ENCODE results near the gene WSCD2.

Gene WSCD2

DNA sequence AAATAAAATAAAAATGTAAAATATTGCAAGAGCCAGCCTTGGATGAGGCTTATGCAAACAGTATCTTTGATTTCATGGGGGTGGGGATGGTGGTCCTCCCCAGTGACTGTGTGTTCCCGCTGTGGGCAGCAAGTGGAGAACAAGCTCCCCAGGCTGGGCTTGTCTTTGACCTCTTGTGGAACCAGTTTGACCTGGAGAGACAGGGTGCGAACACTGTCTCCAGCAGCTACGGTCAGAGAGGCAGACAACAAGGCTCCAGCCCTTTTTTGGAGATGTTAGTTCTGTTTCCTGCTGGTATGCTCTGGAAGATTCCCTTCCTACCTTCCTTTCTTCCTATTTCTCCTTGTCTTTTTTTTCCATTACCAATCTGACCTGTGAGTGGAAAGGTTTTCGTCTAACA, 21.8 kb upstream of the WSCD2 start:
- no peak for DNase-seq (ENCODE audit: low read depth in 3 of 3)

DNA sequence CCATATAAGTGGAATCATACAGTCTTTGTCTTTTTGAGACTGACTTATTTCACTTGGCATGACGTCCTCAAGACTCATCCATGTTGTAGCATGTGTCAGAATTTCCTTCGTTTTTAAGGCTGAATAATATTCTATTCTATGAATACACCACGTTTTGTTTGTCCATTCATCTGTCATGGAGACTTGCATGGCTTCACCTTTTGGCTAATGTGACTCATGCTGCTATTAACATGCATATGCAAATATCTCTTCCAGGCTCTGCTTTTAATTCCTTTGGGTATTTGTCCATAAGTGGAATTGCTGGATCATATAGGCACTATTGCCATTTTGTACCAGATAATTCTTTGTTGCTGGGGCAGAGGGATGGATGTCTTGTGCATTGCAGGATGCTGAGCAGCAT, 19.6 kb upstream of the WSCD2 start:
- DNase-seq (ENCODE audit: low read depth in 3 of 3) = no peak

DNA sequence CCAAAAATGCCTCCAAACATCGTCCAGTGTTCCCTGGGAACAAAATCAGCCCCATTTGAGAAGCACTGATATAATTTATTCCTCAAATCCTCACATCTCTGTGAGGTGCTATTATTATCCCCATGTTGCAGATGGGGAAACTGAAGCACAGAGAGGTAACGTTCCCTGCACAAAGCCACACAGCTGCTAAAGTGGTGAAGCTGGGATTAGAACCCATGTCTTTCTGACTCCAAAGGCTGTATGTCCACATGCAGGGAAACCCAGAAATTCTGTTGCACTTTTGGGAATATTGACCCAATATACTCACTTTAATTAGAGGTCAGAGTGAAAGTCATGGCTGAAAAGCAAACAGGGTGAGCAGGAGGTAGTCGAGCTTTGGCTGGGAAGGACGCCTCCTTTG, 19.1 kb upstream of the WSCD2 start:
- DNase-seq (ENCODE audit: low read depth in 3 of 3) = no peak

DNA sequence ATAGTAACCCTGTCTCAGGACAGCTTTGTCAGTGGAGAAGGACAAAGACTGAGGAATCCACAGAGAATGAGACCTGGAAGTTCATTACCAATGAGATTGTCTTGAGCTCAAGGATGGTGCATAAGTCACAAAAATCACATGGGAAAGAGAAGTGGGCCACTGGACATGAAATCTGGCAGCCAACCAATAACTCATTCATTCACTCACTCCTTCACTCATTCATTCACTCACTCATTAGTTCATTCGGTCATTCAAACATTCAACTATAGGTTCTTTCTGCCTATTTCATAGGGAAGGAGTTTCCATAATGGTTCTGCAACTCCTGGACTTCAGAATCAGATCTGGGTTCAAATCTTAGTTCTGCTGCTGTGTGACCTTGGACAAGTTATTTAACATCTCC, 18.2 kb upstream of the WSCD2 start:
- no peak for DNase-seq (ENCODE audit: low read depth in 3 of 3)

DNA sequence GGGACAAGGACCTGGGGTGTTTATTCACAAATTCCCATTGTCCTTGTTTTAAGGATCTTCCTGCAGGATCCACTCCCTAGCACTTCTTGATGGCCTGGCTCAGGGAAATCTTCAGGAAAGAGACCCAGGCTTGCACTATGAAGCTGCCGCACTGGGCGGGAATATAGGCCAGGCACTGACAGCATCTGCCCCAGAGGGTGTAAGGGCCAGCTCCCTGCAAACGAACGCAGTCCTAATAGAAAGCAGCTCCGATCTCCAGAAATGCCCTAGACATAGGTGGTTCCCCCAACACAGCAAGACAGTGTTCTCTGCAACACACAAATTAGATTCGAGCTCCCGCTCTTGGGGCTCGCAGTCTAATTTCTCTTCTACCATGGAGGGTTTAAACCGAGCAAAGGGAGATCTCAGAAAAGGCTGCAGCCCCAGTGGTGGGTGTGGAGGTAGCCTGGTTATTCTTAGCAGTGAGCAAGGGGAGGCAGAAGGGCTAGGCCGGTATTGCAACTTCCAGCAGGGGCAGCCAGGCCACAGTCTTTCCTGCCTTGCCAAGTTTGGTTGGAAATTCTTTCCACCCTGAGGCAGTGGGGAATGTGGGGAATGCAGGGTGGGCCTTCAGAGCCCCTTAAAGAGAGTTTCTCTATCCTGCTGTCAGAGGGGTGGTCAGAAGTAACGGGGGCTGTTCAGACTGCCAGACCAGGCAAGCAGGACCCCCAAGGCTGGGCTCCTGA, 16.1 kb upstream of the WSCD2 start:
- DNase-seq (ENCODE audit: low read depth in 3 of 3) = no peak

GRCh38 chr12:108115123-108116121, 13.7 kb upstream of the WSCD2 start:
- DNase-seq (ENCODE audit: low read depth in 3 of 3) = no peak

DNA sequence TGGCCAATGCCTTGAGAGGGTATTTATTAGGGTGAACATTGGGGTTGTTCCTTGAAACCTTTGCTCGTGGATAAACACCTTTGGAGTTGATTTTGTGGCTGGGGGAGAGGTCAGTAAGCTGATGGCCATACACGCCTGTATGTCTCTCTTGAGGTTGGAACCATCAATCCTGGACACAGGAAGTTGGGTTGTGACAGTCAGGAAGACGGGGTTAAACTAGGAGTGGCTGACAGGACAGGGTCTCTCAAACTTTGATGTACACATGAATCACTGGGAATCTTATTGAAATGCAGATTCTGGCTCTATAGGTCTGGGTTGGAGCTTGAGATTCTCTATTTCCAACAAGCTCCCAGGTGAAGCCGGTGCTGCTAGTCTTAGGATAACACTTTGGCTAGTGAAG, 12.8 kb upstream of the WSCD2 start:
- DNase-seq (ENCODE audit: low read depth in 3 of 3) = no peak

DNA sequence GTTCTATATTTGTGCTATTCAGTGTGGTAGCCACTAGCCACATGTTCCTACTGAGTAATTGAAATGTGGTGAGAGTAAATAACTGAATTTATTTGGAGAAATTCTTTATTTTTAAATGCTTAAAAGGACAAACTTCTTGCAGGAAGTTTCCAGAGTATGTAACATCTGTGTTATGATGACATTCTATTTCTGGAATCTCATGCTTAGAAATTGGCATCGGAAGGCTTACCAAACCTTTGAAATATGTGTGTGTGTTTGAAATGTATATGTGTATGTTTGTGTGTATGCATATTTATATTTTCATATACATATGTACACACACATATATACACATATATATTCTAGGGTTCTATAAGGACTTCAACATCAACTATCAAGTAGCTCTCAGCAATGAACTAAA, 12.4 kb upstream of the WSCD2 start:
- no peak for DNase-seq (ENCODE audit: low read depth in 3 of 3)

DNA sequence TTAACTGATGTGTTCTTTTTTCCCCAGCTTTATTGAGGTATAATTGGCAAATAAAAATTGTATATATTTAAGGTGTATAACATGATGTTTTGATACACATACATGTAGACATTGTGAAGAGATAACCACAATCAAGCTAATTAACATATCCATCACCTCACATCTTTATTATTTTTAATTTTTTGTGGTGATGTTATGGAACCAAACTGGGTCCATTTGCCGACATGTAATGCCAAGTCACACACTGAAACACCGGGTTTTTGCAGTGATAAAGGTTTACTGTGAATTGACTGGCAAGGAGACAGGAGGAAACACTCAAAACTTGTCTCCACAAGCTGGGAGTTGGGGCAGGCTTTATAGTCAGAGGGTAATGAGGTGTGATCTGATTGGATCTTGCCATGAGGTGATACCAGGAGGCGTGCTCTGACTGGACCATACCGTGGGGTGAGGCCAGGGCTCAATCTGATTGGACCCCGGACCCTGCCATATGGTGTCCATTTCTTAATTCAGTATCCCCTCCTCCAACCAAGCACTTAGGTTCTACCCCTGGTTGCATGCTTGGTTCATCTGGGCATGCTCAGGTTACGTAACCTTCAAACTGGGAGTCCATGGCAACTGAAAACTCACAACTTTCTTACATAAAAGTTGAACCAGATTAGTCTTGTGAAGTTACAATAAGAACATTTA, 11.8 kb upstream of the WSCD2 start:
- DNase-seq (ENCODE audit: low read depth in 3 of 3) = no peak

DNA sequence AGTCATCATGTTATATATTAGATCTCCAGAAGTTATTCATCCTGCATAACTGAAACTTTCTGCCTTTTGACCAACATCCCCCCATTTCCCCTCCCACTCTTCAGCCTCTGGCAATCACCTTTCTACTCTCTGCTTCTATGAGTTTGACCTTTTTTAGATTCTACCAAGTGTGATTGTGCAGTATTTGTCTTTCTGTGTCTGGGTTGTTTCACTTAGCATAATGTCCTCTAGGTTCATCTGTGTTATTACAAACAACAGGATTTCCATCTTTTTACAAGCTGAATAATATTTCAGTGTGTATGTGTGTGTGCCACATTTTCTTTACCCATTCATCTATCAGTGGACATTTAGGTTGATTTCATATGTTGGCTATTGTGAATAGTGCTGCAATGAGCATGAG, 11.2 kb upstream of the WSCD2 start:
- no peak for DNase-seq (ENCODE audit: low read depth in 3 of 3)

DNA sequence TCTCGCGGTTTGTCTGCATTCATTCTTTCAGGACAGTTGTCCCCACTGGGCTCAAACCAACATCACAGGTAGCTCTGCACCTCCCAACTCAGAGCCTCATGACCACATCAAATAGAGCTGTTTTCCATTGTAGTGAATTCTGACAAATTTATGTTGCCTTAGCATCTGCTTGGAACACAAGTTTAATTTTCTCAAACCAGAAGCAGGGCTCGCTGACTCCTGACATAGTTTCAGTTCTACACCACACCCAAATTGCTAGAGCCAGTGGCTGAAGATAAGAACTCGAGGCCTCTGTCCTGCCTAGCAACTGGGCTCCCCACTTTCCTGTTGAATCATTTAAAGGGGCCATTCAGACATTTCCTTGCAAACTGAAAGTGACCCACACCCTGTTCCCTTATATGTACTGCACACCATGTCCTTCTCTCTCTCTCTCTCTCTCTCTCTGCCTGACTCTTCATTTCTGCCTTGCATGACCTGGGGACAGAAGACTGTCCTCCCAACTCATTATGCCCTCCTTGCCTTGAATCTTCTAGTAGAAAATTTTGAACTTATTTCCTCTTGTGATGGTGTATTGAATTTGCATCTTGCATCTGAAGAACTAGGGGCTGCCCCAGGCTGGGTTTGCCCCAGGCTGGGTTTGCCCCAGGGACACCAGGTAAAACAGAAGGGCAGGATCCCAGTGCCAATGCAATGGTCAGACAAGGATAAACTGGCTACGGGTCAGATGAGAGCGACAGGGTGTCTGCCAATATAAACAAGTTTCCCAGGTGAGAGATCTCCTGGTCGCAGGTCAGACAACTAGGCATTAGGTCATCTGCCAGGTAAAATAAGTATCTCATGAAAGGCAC, 9.7 kb upstream of the WSCD2 start:
- no peak for DNase-seq (ENCODE audit: low read depth in 3 of 3)

- DNase-seq (ENCODE audit: low read depth in 3 of 3) = no peak
Measured at GRCh38 chr12:108119974-108120862, 8.9 kb upstream of the WSCD2 start.

DNA sequence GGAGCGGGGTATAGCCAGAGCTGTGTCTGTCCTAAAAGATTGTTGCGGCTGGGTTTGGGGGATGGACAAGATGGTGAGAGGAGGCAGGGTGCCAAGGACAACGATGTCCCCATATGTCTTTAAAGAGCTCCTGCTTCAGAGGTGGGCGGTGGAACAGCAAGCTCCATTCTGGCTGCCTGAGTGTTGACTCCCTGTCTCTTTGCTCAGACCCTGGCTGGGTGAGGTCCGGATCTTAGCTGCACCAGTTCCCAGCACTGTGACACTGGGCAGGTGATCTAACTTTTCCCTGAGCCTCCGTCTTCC, 8.3 kb upstream of the WSCD2 start:
- no peak for DNase-seq (ENCODE audit: low read depth in 3 of 3)

GRCh38 chr12:108121320-108121719, 7.8 kb upstream of the WSCD2 start:
- DNase-seq (ENCODE audit: low read depth in 3 of 3) = no peak

DNA sequence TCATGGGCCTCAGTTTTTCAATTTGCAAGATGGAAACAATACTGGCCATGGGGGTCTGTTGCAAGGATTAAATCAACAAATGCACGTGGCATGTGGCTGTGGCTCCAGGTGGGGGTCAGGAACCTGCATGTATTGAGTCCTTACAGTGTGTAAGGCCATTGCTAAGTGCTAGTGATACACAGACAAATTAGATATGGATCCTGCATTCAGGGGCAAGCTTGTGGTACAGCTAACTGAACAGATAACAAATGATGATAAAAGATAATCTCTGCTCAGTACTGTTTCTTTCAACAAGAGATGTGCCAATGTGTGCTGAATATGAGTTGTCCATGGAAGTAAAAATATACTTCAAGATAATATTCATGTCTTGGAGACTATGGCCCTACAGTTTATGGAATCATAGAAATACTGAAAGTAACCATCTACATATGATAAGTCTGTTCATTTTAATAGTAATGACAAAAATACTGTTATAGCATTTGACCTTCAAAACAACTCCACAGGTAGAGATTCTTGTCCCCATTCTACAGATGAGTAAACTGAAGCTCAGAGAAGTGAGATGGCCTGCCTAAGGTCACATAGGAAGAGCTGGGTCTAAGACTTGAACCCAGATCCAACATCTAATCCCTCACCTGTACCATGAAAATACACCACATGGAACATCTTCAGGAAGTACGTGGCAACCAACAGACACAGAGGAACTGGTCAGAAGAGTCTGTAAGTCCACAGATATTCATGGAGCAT, 7.2 kb upstream of the WSCD2 start:
- DNase-seq (ENCODE audit: low read depth in 3 of 3) = no peak

DNA sequence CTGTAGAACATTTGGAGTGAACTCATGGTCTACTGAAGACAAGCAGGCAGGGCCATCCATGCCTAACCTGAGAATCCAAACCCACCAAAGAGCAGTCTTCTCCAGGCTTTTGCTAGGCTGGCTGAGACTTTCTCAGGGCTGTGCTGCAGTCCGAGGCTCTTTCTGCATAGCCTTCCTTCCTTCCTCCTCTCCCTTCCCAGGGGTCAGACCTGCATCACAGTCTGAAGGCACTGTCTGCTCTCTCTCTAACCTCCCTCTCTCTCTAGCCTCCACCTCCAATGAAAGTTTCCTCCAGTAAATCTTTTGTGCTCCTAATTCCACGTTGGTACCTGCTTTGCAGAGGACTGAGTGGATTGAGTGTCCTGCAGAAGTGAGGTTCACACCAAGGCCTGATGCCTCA, 6.4 kb upstream of the WSCD2 start:
- DNase-seq (ENCODE audit: low read depth in 3 of 3) = no peak

DNA sequence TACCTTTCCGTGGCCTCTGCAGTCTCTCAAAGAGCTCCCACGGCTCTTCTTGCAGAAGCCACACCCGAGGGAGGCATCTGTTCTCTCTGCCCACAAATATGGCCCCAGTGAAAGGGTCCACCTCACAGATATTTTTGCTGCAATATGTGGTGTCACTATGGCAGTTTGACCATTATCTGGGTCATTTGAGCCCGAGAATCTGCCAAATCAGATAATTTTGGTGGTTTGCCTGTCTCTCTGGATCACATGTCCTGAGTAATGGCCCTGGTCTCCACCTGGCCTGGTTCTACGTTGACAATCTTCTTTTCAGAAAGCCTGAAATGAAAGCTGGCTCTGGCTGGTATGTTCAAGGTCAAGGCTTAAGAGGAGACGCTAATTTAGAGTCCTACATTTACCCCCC, 5.7 kb upstream of the WSCD2 start:
- DNase-seq (ENCODE audit: low read depth in 3 of 3) = no peak

- DNase-seq (ENCODE audit: low read depth in 3 of 3) = no peak
Measured at GRCh38 chr12:108125073-108125472, 4.0 kb upstream of the WSCD2 start.

- no peak for DNase-seq (ENCODE audit: low read depth in 3 of 3)
Measured at GRCh38 chr12:108126212-108126611, 2.9 kb upstream of the WSCD2 start.

DNA sequence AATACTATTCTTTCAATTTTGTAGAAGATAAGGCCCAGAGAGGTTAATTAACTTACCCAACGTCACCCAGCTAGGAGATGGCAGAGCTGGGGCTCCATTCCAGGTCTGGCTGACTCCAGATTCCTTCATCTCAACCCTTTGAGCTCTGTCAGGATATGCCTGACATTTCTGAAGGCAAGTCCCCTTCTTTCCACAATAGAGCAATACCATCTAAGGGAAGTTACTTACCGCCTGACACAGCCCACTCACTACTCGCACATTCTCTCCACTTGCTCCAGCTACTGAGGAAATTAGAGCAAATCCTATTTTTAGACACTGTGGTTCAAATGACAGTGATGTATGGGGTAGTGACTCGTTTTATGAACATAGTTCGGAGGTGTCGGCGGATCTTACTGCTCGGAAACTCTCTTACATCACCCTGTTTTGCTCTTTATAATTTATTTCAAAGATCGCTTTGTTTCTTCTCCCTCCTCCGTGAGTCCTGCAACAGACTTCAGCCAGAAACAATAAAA, 2.0 kb upstream of the WSCD2 start:
- no peak for DNase-seq (ENCODE audit: low read depth in 3 of 3)

Data from stimulated activated CD4-positive, alpha-beta T cell treated with anti-CD3 and anti-CD28 coated beads, TNF-alpha, amount 100 ng/mL, for 24 hours (primary cell).